ENCODE results near the gene TANC1.

Gene TANC1

GRCh38 chr2:159124931-159125467 lies 156.6 kb downstream of the TANC1 start:
- Mint-ChIP-seq H3K4me1 (peaks cover 74% of the 10 kb centered on the region), H3K36me3 (ENCODE audit: low read depth) (peaks cover 56% of the 10 kb centered on the region), H3K27ac (peak overlapping the region; percentile 93), H3K27me3 (ENCODE audit: low read depth, poor library complexity) (peaks cover 3% of the 10 kb centered on the region), H3K4me3 (no peak overlapping the region), H3K9me3 (no peaks in the 10 kb centered on the region)
- DNase-seq, result no peak
- no peak for TF ChIP-seq CTCF (IDR thresholded peaks at IDR 0.05)

GRCh38 chr2:159125858-159126257 lies 157.4 kb downstream of the TANC1 start:
- H3K36me3 Mint-ChIP-seq (ENCODE audit: low read depth), result peaks cover 55% of the 10 kb centered on the region
- H3K27ac Mint-ChIP-seq, result peak overlapping the region; percentile 34
- no peak overlapping the region for H3K4me3 Mint-ChIP-seq
- no peaks in the 10 kb centered on the region for H3K9me3 Mint-ChIP-seq
- DNase-seq, result no peak
- H3K4me1 Mint-ChIP-seq, result peaks cover 77% of the 10 kb centered on the region
- peaks cover 3% of the 10 kb centered on the region for H3K27me3 Mint-ChIP-seq (ENCODE audit: low read depth, poor library complexity)
- TF ChIP-seq CTCF (IDR thresholded peaks at IDR 0.05), result no peak

GRCh38 chr2:159126432-159127022 lies 158.1 kb downstream of the TANC1 start:
- Mint-ChIP-seq H3K9me3 (no peaks in the 10 kb centered on the region), H3K4me1 (peaks cover 80% of the 10 kb centered on the region), H3K4me3 (no peak overlapping the region), H3K27ac (no peak overlapping the region), H3K36me3 (ENCODE audit: low read depth) (peaks cover 48% of the 10 kb centered on the region), H3K27me3 (ENCODE audit: low read depth, poor library complexity) (peaks cover 5% of the 10 kb centered on the region)
- TF ChIP-seq CTCF (IDR thresholded peaks at IDR 0.05), result no peak
- DNase-seq, result no peak

- H3K27me3 Mint-ChIP-seq (ENCODE audit: low read depth, poor library complexity), result peaks cover 3% of the 10 kb centered on the region
- no peak for TF ChIP-seq CTCF (IDR thresholded peaks at IDR 0.05)
- peaks cover 32% of the 10 kb centered on the region for H3K36me3 Mint-ChIP-seq (ENCODE audit: low read depth)
- peaks cover 73% of the 10 kb centered on the region for H3K4me1 Mint-ChIP-seq
- no peaks in the 10 kb centered on the region for H3K9me3 Mint-ChIP-seq
- no peak overlapping the region for H3K4me3 Mint-ChIP-seq
- DNase-seq, result no peak
- peak overlapping the region; percentile 77 for H3K27ac Mint-ChIP-seq
Observed at GRCh38 chr2:159128191-159128590, 159.8 kb downstream of the TANC1 start.

- peaks cover 35% of the 10 kb centered on the region for H3K36me3 Mint-ChIP-seq (ENCODE audit: low read depth)
- no peak overlapping the region for H3K4me3 Mint-ChIP-seq
- H3K4me1 Mint-ChIP-seq, result peaks cover 72% of the 10 kb centered on the region
- TF ChIP-seq CTCF (IDR thresholded peaks at IDR 0.05), result no peak
- no peak for DNase-seq
- H3K9me3 Mint-ChIP-seq, result no peaks in the 10 kb centered on the region
- H3K27me3 Mint-ChIP-seq (ENCODE audit: low read depth, poor library complexity), result peaks cover 3% of the 10 kb centered on the region
- H3K27ac Mint-ChIP-seq, result peak overlapping the region; percentile 53
Observed at GRCh38 chr2:159129269-159129668, 160.8 kb downstream of the TANC1 start.

- Mint-ChIP-seq H3K4me3 (no peak overlapping the region), H3K9me3 (no peaks in the 10 kb centered on the region), H3K4me1 (peaks cover 68% of the 10 kb centered on the region), H3K36me3 (ENCODE audit: low read depth) (peaks cover 35% of the 10 kb centered on the region), H3K27me3 (ENCODE audit: low read depth, poor library complexity) (peaks cover 3% of the 10 kb centered on the region), H3K27ac (peak overlapping the region; percentile 4)
- DNase-seq, result no peak
- no peak for TF ChIP-seq CTCF (IDR thresholded peaks at IDR 0.05)
Observed at GRCh38 chr2:159129824-159130223, 161.4 kb downstream of the TANC1 start.
